Endothelial cell (in vitro differentiated cells): ENCODE data around the gene CLCA2. TPM values are rescaled to one million over a fixed set of nuclear protein-coding genes. Genes with fewer than 3 reads are reported as not detected.

Source experiments
- DNase-seq: peaks from one replicate; pipeline ENCODE4 v3.0.0; 2021; ENCODE audit warnings: low spot score
- H3K27ac Mint-ChIP-seq: one replicate; pipeline ENCODE4 v1.8.0; 2021; ENCODE audit warnings: mixed read lengths, inconsistent platforms; ENCODE audit not compliant: unreplicated experiment
- H3K27me3 Mint-ChIP-seq: one replicate; pipeline ENCODE4 v1.8.0; 2021; ENCODE audit warnings: mild to moderate bottlenecking, moderate library complexity, mixed read lengths, inconsistent platforms; ENCODE audit not compliant: unreplicated experiment
- H3K36me3 Mint-ChIP-seq: one replicate; pipeline ENCODE4 v1.8.0; 2021; ENCODE audit warnings: mild to moderate bottlenecking, low read depth, mixed read lengths, inconsistent platforms; ENCODE audit not compliant: unreplicated experiment
- H3K4me1 Mint-ChIP-seq: one replicate; pipeline ENCODE4 v1.8.0; 2021; ENCODE audit warnings: mild to moderate bottlenecking, mixed read lengths, inconsistent platforms; ENCODE audit not compliant: unreplicated experiment
- H3K4me3 Mint-ChIP-seq: one replicate; pipeline ENCODE4 v1.8.0; 2021; ENCODE audit warnings: mild to moderate bottlenecking, mixed read lengths, inconsistent platforms; ENCODE audit not compliant: unreplicated experiment
- H3K9me3 Mint-ChIP-seq: one replicate; pipeline ENCODE4 v1.8.0; 2021; ENCODE audit warnings: mixed read lengths, inconsistent platforms; ENCODE audit not compliant: unreplicated experiment
- total RNA-seq: library from RNA; stranded (reverse); fragmentation: NEBNext Ultra II Directional; extraction: Animal tissue kit (Norgen Biotek cat#: 25700); gene quantifications from one replicate; pipeline ENCODE4 v1.2.1, GENCODE V29; 2021; ENCODE audit not compliant: unreplicated experiment
- TF ChIP-seq, protein P1 (sequence below): fragments of 200-600 bp; sonication (generic); IDR thresholded peaks from one replicate; pipeline ENCODE4 v1.5.0; 2021; ENCODE audit warnings: antibody characterized with exemption; ENCODE audit not compliant: unreplicated experiment

CLCA2 gene
- total RNA-seq, 1 donor from 2014 or later: not detected

DNA sequence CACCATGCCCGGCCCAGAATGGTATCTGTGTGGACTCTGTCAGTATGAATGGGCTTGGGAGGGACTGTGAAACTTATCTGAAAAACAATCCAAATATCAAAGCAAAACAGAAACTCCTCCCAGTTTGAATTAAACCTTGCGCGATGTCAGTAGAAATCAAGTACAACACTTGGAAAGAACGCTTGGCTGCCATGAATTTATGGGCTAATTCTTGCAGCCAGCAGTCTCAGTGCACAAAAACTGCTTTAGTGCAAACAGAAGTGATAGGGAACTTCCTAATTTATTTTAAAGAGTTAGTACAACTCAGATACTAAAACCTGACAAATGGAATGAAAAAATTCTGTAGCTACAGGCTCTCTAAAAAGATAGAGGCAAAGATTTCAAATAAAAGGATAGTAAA is 53.3 kb downstream of the CLCA2 start:
- Mint-ChIP-seq H3K4me1 (peaks cover 9% of the 10 kb centered on the region), H3K4me3 (no peak overlapping the region), H3K9me3 (no peaks in the 10 kb centered on the region), H3K27ac (no peak overlapping the region), H3K36me3 (no peaks in the 10 kb centered on the region), H3K27me3 (no peaks in the 10 kb centered on the region)
- TF ChIP-seq, protein P1, sequence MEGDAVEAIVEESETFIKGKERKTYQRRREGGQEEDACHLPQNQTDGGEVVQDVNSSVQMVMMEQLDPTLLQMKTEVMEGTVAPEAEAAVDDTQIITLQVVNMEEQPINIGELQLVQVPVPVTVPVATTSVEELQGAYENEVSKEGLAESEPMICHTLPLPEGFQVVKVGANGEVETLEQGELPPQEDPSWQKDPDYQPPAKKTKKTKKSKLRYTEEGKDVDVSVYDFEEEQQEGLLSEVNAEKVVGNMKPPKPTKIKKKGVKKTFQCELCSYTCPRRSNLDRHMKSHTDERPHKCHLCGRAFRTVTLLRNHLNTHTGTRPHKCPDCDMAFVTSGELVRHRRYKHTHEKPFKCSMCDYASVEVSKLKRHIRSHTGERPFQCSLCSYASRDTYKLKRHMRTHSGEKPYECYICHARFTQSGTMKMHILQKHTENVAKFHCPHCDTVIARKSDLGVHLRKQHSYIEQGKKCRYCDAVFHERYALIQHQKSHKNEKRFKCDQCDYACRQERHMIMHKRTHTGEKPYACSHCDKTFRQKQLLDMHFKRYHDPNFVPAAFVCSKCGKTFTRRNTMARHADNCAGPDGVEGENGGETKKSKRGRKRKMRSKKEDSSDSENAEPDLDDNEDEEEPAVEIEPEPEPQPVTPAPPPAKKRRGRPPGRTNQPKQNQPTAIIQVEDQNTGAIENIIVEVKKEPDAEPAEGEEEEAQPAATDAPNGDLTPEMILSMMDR: no peak
- DNase-seq: no peak

DNA sequence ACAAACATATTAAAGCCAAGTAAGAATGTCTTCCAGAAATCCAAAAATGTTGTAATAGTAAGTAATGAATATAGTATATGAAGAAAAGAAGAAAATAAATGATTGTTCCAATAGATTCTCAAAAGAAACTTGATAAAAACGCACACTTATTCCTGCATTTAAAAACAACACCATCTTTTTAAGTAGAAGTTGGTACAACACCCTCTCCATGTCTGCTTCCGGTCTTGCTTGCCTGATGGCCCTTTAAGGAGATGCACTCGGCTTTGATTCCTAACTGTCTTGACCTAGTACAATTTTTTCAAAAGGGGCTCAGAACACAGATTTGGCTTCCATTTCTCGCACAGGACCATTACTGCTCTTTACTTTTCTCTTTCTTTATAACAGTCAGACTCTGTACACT is 53.7 kb downstream of the CLCA2 start:
- Mint-ChIP-seq H3K36me3 (no peaks in the 10 kb centered on the region), H3K4me1 (peaks cover 9% of the 10 kb centered on the region), H3K4me3 (no peak overlapping the region), H3K27me3 (no peaks in the 10 kb centered on the region), H3K9me3 (no peaks in the 10 kb centered on the region), H3K27ac (no peak overlapping the region)
- DNase-seq: no peak
- TF ChIP-seq, protein P1: no peak

DNA sequence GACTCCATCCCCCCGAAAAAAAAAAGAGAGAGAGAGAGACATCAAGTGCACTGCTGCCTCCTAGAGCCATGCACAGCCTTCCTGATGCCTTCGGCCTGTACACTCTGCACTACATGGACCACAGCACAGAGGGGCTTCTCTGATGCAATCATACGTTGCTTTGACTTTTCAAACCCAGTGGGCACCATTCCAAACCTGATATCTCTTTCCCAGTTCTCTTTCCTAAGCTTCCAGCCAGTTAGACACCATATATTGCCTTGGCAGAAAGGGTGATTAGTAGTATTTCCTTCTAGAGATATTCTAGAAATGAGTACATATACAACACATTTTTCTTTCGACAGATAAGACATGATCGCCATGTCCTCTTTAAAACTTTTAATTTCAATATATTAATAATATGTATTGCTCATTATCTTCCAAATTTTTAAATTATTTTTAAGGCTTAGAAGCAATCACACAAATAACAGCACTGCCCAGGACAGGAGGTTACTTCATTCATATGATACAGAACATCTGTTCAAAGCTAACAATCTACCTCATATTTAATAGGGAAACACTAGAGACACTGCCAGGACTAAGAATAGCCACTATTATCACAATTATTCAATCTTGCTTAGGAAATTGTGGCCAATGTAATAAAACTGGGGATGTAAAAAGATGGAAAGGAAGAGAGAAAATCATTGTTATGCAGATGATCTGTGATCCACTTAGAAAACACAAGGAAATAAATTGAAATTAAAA is 54.6 kb downstream of the CLCA2 start:
- H3K36me3 Mint-ChIP-seq: no peaks in the 10 kb centered on the region
- H3K9me3 Mint-ChIP-seq: no peaks in the 10 kb centered on the region
- TF ChIP-seq, protein P1: no peak
- no peak overlapping the region for H3K27ac Mint-ChIP-seq
- H3K4me1 Mint-ChIP-seq: peaks cover 9% of the 10 kb centered on the region
- H3K27me3 Mint-ChIP-seq: no peaks in the 10 kb centered on the region
- DNase-seq: no peak
- no peak overlapping the region for H3K4me3 Mint-ChIP-seq

DNA sequence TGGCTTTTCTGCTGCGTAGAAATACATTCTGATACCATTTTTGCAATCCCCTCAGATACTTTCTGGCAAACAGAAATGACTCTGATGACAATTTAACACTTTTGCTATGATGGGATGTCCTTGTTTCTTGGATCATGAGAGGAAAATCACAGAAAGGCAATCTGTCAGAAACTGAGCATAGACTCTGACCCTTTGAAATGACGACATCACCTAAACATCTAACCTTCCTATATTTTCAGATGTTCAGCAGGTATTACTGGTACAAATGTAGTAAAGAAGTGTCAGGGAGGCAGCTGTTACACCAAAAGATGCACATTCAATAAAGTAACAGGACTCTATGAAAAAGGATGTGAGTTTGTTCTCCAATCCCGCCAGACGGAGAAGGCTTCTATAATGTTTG is 58.0 kb downstream of the CLCA2 start:
- TF ChIP-seq, protein P1: no peak
- Mint-ChIP-seq H3K27me3 (no peaks in the 10 kb centered on the region), H3K9me3 (no peaks in the 10 kb centered on the region), H3K36me3 (no peaks in the 10 kb centered on the region), H3K4me3 (no peak overlapping the region), H3K27ac (no peak overlapping the region), H3K4me1 (no peaks in the 10 kb centered on the region)
- DNase-seq: no peak

DNA sequence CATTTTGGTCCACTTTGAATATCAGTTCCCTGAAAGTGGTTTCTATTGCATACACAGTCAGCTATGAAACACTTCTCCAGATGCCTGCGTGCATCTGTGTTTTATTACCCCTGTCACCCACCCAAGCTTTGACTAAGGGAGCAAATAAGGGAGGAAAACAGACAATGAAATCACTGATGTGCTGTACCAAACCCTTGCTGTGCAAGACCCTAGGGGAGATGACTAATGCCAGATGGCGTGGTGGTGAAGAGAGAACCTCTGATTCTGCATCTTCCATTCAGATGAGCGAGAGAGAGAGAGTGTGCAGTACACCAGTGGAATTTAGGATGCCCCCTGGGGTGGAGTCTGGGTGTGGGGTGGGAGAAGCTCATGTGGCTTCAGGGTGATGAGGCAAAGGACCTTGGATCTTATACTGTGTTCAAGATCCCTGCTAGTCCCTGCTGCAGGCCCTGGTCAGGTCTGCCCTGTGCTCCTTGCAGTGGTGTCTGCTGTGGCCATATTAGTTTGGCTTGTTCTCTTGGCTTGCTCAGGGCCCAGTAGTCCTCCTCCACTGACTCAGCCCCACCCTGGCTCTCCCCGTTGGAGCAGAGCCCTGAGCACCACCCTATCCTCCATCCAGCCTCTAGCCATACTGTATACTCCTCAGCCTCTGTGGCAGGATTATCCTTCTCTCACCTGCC is 63.3 kb downstream of the CLCA2 start:
- H3K27me3 Mint-ChIP-seq: no peaks in the 10 kb centered on the region
- H3K4me1 Mint-ChIP-seq: no peaks in the 10 kb centered on the region

More for the DNA sequence above, 63.3 kb downstream of the CLCA2 start:
- TF ChIP-seq, protein P1: no peak
- DNase-seq: no peak
- Mint-ChIP-seq H3K27ac (no peak overlapping the region), H3K36me3 (no peaks in the 10 kb centered on the region), H3K4me3 (no peak overlapping the region), H3K9me3 (no peaks in the 10 kb centered on the region)
